Measurements from ENCODE around the gene RPL36A. TPM values are rescaled to one million over a fixed set of nuclear protein-coding genes. Genes with fewer than 3 reads are reported as not detected.

RPL36A gene
- total and polyA plus RNA-seq, 9 of the 15 experiments (the other 6 are each of a cell fraction or from before 2014, with no cell fraction given), result 412 to 4,539 (median 3,209) TPM

DNA sequence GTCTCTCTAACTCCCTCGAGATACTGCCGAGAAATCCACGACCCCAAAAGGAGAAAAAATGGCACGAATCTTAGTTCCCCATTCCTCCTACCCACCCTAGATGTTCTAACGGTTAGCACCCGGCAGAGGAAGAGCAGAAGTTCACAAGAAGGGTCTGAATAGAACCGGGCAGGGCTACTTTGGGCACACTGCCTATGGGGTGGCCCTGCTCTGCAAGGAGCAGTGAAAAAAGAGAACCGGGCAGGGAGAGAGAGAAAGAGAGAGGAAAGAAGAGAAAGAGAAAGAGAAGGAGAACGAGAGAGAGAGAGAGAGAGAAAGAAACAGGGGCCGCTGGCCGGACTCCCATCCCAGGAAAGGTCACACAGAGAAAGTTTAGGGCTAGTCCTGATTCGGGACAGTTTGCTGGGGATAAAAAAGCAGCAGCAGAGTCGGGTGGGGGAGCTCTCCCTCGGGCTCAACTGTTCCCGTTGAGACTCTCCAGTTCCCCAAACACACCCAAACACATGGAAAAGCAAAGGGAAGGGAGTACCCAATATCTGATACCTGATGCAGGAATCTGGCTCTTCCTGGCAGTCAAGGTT is 16.4 kb downstream of the RPL36A start:
- Histone ChIP-seq H3K36me3 (ENCODE audit: control insufficient read depth, insufficient read depth, low read length) (peaks cover 24% of the 10 kb centered on the region; the same call in 2 of the 3 replicates), H2AFZ (ENCODE audit: low read depth, low read length) (peak overlapping the region; percentile 89), H3K79me2 (ENCODE audit: control insufficient read depth, insufficient read depth, low read length) (peaks cover 72% of the 10 kb centered on the region), H3K9ac (ENCODE audit: insufficient read depth in 1 of 2, low read depth in 2 of 2, low read length in 2 of 2) (peak overlapping the region; percentile 92), H3K4me3 (peak overlapping the region; percentile 71), H4K20me1 (replicated peaks; ENCODE audit: control insufficient read depth, insufficient read depth, low read length) (no peaks in the 10 kb centered on the region), H3K27ac (ENCODE audit: extremely low read depth, low read depth, low read length) (peak overlapping the region; percentile 97), H3K4me2 (ENCODE audit: insufficient read depth, low read length) (peak overlapping the region; percentile 94), H3K9me3 (replicated peaks; ENCODE audit: control insufficient read depth, insufficient read depth, low read depth, low read length) (no peaks in the 10 kb centered on the region), H3K27me3 (ENCODE audit: control insufficient read depth in 2 of 2, insufficient read depth in 2 of 2, low read length in 2 of 2) (no peaks in the 10 kb centered on the region), H3K4me1 (replicated peaks in 1 of 2; ENCODE audit: control insufficient read depth in 2 of 2, insufficient read depth in 2 of 2, low read length in 2 of 2) (no peaks in the 10 kb centered on the region; a peak in 1 of 5 replicates), H3K9me1 (ENCODE audit: control insufficient read depth, insufficient read depth, low read length) (no peaks in the 10 kb centered on the region)
- WGBS (ENCODE audit: insufficient coverage, low coverage, missing lambda C conversion rate), result 2% methylated on average over 9 of the region's 15 CpGs
- intact Hi-C loops (cut with micrococcal nuclease), result loop anchor here (5.0 kb wide), 1 partner anchor 60 kb away; the partner anchor contains the start of gene TIMM8A
- in situ Hi-C loops (cut with MboI), result no loop called here
- CTCF ChIA-PET (ENCODE audit: low intra/inter-chr PET ratio), result no interaction called here
- peak; percentile 20 for ATAC-seq
- no peak for FAIRE-seq
- no TSS peak for BruUV-seq (replicated peaks)
- POLR2A ChIA-PET, result interaction anchor here (0.7 to 1.9 kb wide), 4 partner anchors 10 to 1658 kb away, joined by 3 to 20 read pairs (median 8); partner anchors contain the start of gene RPL36A
- no peak for DNase-seq (ENCODE audit: extremely low read depth in 1 of 4, low spot score in 3 of 4)
- TF ChIP-seq, protein P1, sequence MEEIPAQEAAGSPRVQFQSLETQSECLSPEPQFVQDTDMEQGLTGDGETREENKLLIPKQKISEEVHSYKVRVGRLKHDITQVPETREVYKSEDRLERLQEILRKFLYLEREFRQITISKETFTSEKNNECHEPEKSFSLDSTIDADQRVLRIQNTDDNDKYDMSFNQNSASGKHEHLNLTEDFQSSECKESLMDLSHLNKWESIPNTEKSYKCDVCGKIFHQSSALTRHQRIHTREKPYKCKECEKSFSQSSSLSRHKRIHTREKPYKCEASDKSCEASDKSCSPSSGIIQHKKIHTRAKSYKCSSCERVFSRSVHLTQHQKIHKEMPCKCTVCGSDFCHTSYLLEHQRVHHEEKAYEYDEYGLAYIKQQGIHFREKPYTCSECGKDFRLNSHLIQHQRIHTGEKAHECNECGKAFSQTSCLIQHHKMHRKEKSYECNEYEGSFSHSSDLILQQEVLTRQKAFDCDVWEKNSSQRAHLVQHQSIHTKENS (CRISPR knock-in tag; IDR thresholded peaks at IDR 0.05), result no peak
- TF ChIP-seq CTBP1 (IDR thresholded peaks at IDR 0.05; ENCODE audit: borderline replicate concordance) (no peak), HDAC3 (IDR thresholded peaks at IDR 0.05; ENCODE audit: borderline replicate concordance, partially characterized antibody) (no peak), PHF21A (IDR thresholded peaks at IDR 0.05; ENCODE audit: borderline replicate concordance, low read depth) (no peak), THRAP3 (IDR thresholded peaks at IDR 0.05; ENCODE audit: borderline replicate concordance) (no peak), ZNF583 (CRISPR knock-in tag; IDR thresholded peaks at IDR 0.05) (no peak), TRIM24 (IDR thresholded peaks at IDR 0.05) (no peak), SUPT5H (IDR thresholded peaks at IDR 0.05) (peak; percentile 2; the same call in 1 of the 2 replicates), ZNF282 (CRISPR knock-in tag; IDR thresholded peaks at IDR 0.05) (no peak), BACH1 (tag; IDR thresholded peaks at IDR 0.05) (no peak), CBX3 (IDR thresholded peaks at IDR 0.05; ENCODE audit: borderline replicate concordance in 1 of 2, low read length in 2 of 2) (no peak), RUNX1 (IDR thresholded peaks at IDR 0.05; ENCODE audit: low read depth) (no peak), HLTF (IDR thresholded peaks at IDR 0.05) (peak; percentile 41; the same call in 1 of the 2 replicates), SMARCA4 (IDR thresholded peaks at IDR 0.05) (0 out of 2 replicates have a peak, but pooled peaks have one; percentile 39), YBX1 (IDR thresholded peaks at IDR 0.05) (no peak)
- TF ChIP-seq, protein P2, sequence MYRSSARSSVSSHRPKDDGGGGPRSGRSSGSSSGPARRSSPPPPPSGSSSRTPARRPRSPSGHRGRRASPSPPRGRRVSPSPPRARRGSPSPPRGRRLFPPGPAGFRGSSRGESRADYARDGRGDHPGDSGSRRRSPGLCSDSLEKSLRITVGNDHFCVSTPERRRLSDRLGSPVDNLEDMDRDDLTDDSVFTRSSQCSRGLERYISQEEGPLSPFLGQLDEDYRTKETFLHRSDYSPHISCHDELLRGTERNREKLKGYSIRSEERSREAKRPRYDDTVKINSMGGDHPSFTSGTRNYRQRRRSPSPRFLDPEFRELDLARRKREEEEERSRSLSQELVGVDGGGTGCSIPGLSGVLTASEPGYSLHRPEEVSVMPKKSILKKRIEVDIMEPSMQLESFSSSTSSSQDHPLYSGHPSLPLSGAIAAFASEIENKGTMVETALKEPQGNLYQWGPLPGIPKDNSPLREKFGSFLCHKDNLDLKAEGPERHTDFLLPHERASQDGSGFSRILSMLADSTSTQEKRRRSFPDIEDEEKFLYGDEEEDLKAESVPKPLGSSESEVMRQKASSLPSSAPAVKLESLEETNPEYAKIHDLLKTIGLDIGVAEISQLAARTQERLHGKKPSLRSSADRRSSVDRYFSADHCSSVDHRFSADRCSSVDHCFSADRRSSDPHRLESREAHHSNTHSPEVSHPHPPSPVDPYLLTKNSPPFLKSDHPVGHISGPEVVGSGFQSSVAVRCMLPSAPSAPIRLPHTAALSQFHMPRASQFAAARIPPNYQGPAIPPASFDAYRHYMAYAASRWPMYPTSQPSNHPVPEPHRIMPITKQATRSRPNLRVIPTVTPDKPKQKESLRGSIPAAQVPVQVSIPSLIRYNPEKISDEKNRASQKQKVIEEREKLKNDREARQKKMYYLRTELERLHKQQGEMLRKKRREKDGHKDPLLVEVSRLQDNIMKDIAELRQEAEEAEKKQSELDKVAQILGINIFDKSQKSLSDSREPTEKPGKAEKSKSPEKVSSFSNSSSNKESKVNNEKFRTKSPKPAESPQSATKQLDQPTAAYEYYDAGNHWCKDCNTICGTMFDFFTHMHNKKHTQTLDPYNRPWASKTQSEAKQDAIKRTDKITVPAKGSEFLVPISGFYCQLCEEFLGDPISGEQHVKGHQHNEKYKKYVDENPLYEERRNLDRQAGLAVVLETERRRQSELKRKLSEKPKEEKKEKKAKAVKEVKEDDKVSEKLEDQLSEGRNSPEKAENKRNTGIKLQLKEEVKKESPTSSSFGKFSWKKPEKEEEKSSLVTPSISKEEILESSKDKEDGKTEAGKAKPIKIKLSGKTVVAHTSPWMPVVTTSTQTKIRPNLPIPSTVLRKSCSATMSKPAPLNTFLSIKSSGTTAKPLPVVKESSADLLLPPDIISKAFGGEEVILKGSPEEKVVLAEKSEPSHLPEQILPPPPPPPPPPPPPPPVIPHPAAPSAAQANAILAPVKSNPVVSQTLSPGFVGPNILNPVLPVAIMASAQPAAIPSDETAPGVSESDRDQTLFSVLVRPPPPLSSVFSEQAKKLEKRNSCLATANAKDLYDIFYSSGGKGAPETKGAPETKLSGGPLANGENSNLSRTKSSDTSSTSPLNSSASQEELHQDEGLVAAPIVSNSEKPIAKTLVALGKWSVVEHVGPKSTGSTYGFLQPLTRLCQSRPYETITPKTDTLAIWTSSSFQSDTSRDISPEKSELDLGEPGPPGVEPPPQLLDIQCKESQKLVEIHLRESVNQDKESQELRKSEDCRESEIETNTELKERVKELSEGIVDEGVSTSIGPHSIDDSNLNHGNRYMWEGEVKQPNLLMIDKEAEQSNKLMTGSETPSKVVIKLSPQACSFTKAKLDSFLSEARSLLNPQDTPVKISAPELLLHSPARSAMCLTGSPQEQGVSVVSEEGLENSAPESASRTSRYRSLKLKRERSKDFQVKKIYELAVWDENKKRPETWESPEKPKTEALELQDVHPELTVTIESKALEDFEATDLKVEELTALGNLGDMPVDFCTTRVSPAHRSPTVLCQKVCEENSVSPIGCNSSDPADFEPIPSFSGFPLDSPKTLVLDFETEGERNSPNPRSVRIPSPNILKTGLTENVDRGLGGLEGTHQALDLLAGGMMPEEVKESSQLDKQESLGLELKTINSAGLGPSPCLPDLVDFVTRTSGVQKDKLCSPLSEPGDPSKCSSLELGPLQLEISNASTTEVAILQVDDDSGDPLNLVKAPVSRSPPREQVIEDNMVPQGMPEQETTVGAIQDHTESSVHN (IDR thresholded peaks at IDR 0.05; ENCODE audit: borderline replicate concordance in 1 of 2, low read depth in 1 of 2), result no peak

Measured in K562 (cell line).